ENCODE results near the gene NLGN4X. TPM values are rescaled to one million over a fixed set of nuclear protein-coding genes. Genes with fewer than 3 reads are reported as not detected.

NLGN4X gene
- total RNA-seq, 1 experiment from 2014 or later, result not detected

GRCh38 chrX:5870238-5870637 is 358.4 kb downstream of the NLGN4X start:
- POLR2A ChIA-PET, result no interaction called here
- in situ Hi-C loops (cut with HindIII; ENCODE audit: low pct_unique_long_range_greater_than_20kb, low sequenced_read_pairs) (no loop called here), intact Hi-C loops (cut with micrococcal nuclease; ENCODE audit: unreplicated experiment) (no loop called here)
- Histone ChIP-seq H3K36me3 (ENCODE audit: control insufficient read depth, insufficient read depth, low read length) (no peaks in the 10 kb centered on the region), H3K4me1 (ENCODE audit: control insufficient read depth, insufficient read depth, low read length) (no peaks in the 10 kb centered on the region), H3K27ac (ENCODE audit: low read length) (no peak overlapping the region), H3K9me3 (ENCODE audit: control insufficient read depth, insufficient read depth, low read depth, low read length) (no peaks in the 10 kb centered on the region), H3K27me3 (ENCODE audit: control insufficient read depth, insufficient read depth, low read length) (no peaks in the 10 kb centered on the region), H3K4me3 (ENCODE audit: low read depth in 2 of 2, low read length in 2 of 2) (no peak overlapping the region)
- DNase-seq (ENCODE audit: low read depth, low spot score) (no peak), ATAC-seq (no peak)
- BruUV-seq (replicated peaks), result no TSS peak
- CTCF ChIA-PET, result no interaction called here
- TF ChIP-seq POLR2AphosphoS5 (IDR thresholded peaks at IDR 0.05; ENCODE audit: low read depth, low read length) (no peak), TCF7L2 (IDR thresholded peaks at IDR 0.05; ENCODE audit: low read depth, low read length) (no peak), REST (IDR thresholded peaks at IDR 0.05; ENCODE audit: insufficient read depth in 1 of 2, low read depth in 2 of 2, low read length in 1 of 2) (no peak), CTCF (IDR thresholded peaks at IDR 0.05) (no peak), SIN3A (IDR thresholded peaks at IDR 0.05; ENCODE audit: borderline replicate concordance, insufficient read depth, low read depth, low read length) (no peak)

GRCh38 chrX:5869786-5870185 is 358.9 kb downstream of the NLGN4X start:
- no peak overlapping the region for H3K27ac ChIP-seq (ENCODE audit: low read length)
- H3K27me3 ChIP-seq (ENCODE audit: control insufficient read depth, insufficient read depth, low read length), result no peaks in the 10 kb centered on the region
- ATAC-seq, result no peak
- no peaks in the 10 kb centered on the region for H3K9me3 ChIP-seq (ENCODE audit: control insufficient read depth, insufficient read depth, low read depth, low read length)
- intact Hi-C loops (cut with micrococcal nuclease; ENCODE audit: unreplicated experiment), result no loop called here
- BruUV-seq (replicated peaks), result no TSS peak
- ChIA-PET CTCF (no interaction called here), POLR2A (no interaction called here)
- H3K36me3 ChIP-seq (ENCODE audit: control insufficient read depth, insufficient read depth, low read length), result no peaks in the 10 kb centered on the region
- no peak overlapping the region for H3K4me3 ChIP-seq (ENCODE audit: low read depth in 2 of 2, low read length in 2 of 2)
- no peak for DNase-seq (ENCODE audit: low read depth, low spot score)
- no peaks in the 10 kb centered on the region for H3K4me1 ChIP-seq (ENCODE audit: control insufficient read depth, insufficient read depth, low read length)
- in situ Hi-C loops (cut with HindIII; ENCODE audit: low pct_unique_long_range_greater_than_20kb, low sequenced_read_pairs), result no loop called here
- TF ChIP-seq REST (IDR thresholded peaks at IDR 0.05; ENCODE audit: insufficient read depth in 1 of 2, low read depth in 2 of 2, low read length in 1 of 2), result no peak
- TF ChIP-seq POLR2AphosphoS5 (IDR thresholded peaks at IDR 0.05; ENCODE audit: low read depth, low read length), result no peak
- no peak for TF ChIP-seq TCF7L2 (IDR thresholded peaks at IDR 0.05; ENCODE audit: low read depth, low read length)
- no peak for TF ChIP-seq CTCF (IDR thresholded peaks at IDR 0.05)
- TF ChIP-seq SIN3A (IDR thresholded peaks at IDR 0.05; ENCODE audit: borderline replicate concordance, insufficient read depth, low read depth, low read length), result no peak
